Measurements from ENCODE around the gene MIER1.

Gene MIER1

DNA sequence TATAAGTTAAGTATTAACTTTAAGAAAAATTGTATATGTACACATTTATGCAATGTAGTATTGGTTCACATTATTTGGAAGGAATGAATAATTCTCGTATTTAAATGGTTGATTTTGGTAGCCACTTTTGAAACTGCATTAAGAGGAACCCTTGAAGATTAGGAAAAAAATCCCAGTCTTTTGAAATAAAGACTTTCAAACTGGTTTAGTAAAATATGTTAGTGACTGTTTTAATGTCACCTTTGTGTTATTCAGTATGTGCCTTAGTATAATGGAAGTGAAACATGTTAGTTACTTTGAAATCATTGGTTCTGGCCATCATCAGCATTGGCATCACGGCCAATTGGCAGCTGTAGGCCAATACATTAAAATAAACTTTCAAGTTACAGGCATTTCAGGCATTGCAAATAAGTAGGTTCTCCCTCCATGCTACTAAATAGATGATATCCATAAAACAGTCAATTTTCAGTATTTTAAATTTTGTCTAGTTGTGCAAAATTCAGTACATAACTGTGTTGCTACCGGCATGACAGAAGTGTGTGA, 4.4 kb downstream of the MIER1 start:
- TF ChIP-seq, protein P1, sequence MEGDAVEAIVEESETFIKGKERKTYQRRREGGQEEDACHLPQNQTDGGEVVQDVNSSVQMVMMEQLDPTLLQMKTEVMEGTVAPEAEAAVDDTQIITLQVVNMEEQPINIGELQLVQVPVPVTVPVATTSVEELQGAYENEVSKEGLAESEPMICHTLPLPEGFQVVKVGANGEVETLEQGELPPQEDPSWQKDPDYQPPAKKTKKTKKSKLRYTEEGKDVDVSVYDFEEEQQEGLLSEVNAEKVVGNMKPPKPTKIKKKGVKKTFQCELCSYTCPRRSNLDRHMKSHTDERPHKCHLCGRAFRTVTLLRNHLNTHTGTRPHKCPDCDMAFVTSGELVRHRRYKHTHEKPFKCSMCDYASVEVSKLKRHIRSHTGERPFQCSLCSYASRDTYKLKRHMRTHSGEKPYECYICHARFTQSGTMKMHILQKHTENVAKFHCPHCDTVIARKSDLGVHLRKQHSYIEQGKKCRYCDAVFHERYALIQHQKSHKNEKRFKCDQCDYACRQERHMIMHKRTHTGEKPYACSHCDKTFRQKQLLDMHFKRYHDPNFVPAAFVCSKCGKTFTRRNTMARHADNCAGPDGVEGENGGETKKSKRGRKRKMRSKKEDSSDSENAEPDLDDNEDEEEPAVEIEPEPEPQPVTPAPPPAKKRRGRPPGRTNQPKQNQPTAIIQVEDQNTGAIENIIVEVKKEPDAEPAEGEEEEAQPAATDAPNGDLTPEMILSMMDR (conservative IDR thresholded peaks at IDR 0.05; ENCODE audit: low read depth, low read length), result no peak
- no peak for DNase-seq (ENCODE audit: low read depth)
- peak overlapping the region; percentile 65 for H3K4me3 ChIP-seq (ENCODE audit: low read length)

DNA sequence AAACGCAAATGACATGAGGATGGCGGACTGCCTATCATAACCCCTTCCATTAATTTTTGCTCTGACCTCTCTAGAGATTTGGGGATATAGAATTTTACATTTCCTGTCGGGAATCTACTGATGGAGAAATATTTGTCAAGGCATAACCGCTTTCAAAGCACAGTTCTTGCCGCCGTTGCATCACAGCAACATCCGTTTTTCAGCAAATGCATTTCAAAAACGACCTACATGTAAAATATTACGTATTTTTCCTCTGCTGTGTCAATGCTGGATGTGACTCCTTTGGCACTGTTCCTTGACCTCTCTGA, 4.9 kb downstream of the MIER1 start:
- TF ChIP-seq, protein P1 (conservative IDR thresholded peaks at IDR 0.05; ENCODE audit: low read depth, low read length), result no peak
- H3K4me3 ChIP-seq (ENCODE audit: low read length), result peak overlapping the region; percentile 65
- DNase-seq (ENCODE audit: low read depth), result no peak

DNA sequence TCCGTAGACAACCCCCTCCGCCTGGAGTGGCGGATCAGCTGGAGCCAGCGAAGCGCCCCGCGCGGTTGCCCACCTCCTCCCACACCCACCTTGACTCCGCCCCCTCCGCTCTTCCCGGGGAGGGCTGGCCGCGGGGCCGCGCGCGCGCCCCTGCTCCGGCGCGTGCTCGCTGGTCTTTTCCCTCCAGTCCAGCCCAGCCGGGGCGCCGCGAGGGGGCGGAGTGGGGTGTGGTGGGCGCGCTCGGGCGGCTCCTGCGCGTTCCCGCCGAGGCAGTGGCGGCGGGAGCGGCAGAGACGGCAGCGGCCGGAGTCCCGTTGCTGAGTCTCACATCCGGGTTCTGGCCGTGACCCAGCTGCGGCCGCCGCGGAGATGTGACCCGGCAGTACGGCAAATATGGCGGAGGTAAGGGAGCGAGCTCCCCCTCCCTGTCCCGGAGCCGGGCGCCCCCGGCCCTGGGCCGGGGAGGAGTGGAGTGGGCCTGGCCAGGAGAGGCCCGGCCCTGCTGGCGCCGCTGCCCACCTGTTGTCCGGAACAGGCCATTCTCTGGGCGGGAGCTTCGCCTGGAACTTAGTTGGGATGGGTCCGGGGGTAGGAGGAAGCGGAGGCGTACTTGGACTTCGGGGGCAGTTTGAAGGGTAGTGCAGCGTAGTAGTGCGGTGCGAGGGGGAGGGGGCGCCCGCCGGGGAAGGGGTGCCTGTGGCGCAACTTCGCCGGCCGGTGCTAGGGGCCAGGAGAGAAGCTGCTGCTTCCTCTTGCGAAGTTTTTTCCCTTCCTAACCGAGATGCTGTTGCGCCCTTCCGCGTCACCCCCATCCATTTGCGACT, 5.4 kb downstream of the MIER1 start:
- DNase-seq (ENCODE audit: low read depth), result peak; percentile 73
- H3K4me3 ChIP-seq (ENCODE audit: low read length), result peak overlapping the region; percentile 78
- TF ChIP-seq, protein P1 (conservative IDR thresholded peaks at IDR 0.05; ENCODE audit: low read depth, low read length), result peak; percentile 23

DNA sequence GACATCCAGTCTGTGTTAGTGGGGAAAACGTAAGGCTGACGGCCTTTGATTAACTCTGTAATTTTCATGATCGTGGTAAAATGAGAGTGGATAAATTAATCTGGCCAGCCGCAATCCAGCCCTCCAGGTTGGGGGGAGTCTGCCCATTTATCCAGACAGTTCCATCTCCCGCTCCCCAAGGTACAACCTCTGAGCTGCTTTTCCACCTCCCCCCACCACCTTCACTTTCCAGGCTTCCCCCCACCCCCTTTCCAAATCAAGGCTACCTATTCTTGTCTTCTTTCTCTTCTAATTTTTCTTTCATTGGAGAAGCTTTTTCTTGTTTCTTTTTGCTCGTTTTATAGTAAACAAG, 6.0 kb downstream of the MIER1 start:
- DNase-seq (ENCODE audit: low read depth), result no peak
- peak overlapping the region; percentile 78 for H3K4me3 ChIP-seq (ENCODE audit: low read length)
- TF ChIP-seq, protein P1 (conservative IDR thresholded peaks at IDR 0.05; ENCODE audit: low read depth, low read length), result no peak

DNA sequence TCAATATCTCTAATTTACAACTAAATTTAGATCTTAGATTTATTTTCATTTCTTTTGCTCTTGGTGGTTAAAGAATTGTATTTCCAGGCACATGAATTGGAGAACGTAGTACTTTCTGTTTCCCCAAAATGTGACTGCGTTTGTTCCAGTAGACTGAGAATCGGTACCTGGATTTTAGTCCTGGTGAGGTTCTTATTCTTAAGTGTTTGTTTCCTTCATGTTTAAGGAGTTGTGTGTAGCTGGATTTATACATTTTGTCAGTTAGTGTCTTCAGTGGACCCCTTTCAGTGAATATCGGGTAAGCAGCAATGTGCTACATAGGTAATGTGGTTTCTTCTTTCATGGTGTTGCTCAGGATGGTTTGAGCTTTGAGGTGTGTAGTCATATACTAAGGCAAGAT, 6.8 kb downstream of the MIER1 start:
- H3K4me3 ChIP-seq (ENCODE audit: low read length), result peak overlapping the region; percentile 78
- TF ChIP-seq, protein P1 (conservative IDR thresholded peaks at IDR 0.05; ENCODE audit: low read depth, low read length), result no peak
- DNase-seq (ENCODE audit: low read depth), result no peak

DNA sequence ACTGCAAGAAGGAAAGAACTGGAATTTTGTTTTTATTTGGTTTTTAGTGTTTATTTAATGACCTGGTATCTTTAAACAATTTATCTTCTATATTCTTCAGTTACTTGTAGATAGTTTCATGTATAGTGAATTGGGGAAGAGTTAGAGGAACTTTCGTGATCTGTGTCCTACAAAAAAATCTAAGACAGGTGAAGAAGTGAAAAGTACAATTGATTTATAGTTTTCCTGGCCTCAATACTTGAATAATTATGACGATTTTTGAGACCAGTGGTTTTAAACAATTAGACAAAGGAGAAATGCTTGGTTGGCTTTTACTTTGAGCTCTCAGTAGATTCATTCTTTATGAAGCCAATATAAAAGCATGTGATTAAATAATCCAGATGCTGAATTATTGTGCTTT, 7.5 kb downstream of the MIER1 start:
- DNase-seq (ENCODE audit: low read depth), result no peak
- H3K4me3 ChIP-seq (ENCODE audit: low read length), result peak overlapping the region; percentile 78
- TF ChIP-seq, protein P1 (conservative IDR thresholded peaks at IDR 0.05; ENCODE audit: low read depth, low read length), result no peak
